NCI-H748 (cell line): ENCODE results near the gene KRT83.

ENCODE experiments used
- DNase-seq: peaks from one replicate; lab custom pipeline; 2025; ENCODE audit not compliant: unreplicated experiment; lab: John Stamatoyannopoulos, UW

The KRT83 gene

DNA sequence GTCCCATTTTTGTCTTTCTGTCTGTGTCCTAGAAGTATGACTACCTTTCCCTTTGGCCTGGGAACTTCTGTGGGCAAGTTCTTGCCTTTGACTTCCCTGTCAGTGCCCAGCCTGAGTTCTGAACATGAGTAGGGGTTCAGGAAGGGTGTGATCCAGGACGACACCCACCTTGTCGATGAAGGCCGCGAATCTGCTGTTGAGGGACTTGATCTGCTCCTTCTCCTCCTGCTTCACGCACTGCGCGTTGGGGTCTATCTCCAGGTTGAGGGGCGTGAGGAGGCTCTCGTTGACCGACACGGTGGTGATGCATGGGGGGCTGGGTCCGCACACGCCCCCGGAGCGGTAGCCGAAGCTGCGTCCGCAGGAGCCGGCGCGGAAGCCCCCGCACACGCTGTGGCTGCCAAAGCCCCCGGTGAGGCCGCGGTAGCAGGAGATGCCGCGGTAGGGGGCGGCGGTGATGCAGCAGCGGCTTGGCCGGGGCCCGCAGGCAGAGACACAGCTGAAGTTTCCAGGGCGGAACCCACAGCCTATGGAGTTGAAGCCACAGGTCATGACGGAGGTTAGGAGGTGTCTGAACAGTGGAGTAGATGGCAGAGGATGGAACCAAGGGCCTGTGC is at the start of gene KRT83:
Gene KRT83, minus strand, starts transcription at position 615 of the 617 bp plus-strand sequence. Its CDS starts 63 bp downstream, at position 552.
- DNase-seq: no peak

- DNase-seq: no peak
Observed at GRCh38 chr12:52369809-52370208, 48.6 kb upstream of the KRT83 start.

DNA sequence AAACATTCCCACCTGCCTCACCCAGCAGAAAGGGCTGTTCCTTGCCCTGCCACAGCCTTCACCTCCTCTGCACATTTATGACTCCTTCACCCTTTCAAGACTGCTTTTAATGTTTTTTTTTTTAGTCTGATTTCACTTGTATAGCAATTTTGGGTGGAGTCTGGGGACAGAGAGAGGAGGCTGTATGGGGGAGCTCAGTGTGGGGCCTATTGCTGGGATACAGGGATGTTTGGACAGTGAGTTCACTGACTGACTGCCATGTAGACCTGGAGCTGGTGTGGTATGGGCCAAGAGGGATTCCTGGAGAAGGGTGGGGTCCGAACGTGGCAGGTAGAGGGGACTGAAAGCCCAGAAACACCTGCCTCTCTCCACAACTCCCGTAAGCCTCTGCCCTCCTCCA is 48.0 kb upstream of the KRT83 start:
- DNase-seq: no peak

GRCh38 chr12:52368508-52368907 is 47.3 kb upstream of the KRT83 start:
- DNase-seq: no peak

DNA sequence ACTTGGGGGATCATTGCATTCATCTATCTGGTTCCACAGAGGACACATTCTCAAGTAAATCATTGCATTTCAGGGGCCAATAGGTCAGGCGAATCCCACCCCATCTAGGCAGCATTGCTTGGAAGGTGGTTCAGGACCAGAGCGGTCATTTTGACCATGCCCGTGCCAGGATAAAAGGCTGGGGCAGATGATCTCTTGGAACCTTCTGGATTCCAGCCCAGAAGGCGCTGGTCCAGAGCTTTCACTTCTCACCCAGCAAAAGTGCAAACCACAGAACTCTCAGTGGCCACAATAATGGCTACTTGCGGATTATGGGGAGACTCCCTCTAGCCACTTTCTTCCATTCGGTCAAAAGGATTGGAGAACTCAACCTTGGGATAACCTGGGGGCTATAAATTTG is 46.7 kb upstream of the KRT83 start:
- DNase-seq: no peak

DNA sequence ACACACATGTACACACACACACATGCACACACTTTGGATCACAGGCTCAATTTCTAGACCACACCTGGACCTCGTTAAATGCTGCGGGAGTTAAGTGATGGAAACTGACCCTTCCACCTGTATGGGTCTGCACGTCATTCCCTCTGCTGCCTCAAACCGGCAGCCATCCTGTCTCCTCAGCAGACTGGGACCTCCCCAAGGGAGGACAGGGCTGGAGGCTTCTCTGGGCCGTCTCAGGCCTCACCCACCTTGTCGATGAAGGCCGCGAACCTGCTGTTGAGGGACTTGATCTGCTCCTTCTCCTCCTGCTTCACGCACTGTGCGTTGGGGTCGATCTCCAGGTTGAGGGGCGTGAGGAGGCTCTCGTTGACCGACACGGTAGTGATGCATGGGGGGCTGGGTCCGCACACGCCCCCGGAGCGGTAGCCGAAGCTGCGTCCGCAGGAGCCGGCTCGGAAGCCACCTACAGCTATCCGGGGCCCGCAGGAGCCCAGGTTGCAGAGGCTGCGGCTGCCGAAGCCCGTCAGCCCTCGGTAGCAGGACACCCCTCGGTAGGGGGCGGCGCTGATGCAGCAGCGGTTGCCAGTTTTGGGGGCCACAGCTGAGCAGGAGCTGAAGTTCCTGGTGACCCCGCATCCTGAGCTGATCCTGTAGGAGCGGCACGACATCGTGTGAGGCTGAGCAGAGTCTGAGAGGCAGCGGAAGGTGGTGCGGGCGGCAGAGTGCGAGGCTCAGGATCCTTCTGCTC is 45.7 kb upstream of the KRT83 start, which contains the start of gene KRT85:
Gene KRT85, minus strand, starts transcription at position 744 of the 748 bp plus-strand sequence. Its CDS starts 76 bp downstream, at position 668.
- no peak for DNase-seq

GRCh38 chr12:52364901-52365489 is 43.8 kb upstream of the KRT83 start:
- no peak for DNase-seq

DNA sequence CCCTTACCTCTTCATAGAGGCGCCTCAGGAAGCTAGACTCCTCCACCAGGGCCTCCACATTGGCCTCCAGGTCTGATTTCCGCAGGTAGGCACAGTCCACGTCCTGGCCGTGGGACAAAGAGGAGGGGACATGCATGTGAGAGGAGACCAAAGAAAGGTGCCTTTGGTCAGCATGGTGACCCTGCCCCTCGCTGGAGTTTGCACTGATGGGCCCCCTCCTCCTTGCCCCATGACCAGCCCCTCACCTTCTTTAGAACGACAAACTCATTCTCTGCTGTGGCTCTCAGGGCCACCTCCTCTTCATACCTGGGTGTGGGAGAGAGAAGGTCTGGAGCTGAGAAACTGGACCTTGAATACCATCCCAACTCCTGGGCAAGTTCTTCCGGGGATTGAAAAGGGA is 42.9 kb upstream of the KRT83 start:
- DNase-seq: no peak

DNA sequence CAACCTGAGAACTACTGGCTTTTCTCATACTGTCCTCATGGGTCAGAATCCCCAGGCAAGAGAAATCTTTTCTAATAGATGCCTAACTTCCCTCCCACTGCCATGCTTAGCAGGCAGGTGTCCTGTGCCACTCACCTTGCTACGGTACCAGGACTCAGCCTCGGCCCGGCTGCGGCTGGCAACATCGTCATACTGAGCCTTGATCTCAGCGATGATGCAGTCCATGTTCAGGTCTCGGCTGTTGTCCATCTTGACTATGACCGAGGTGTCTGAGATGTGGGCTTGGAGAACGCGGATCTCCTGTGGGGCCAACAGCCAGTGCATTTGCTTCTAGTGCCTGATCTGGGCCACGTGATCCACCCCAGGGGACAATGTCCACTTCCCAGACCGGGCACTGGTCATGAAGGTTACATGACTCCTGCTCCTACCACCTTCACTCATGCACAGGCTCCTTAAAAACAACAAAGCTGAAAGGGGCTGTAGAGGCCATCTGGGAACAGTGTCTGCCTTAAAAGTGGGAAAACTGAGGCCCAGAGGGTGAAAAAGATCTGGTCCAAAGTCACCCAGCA is 42.0 kb upstream of the KRT83 start:
- no peak for DNase-seq

GRCh38 chr12:52362118-52362726 is 41.0 kb upstream of the KRT83 start:
- no peak for DNase-seq

GRCh38 chr12:52361553-52361952 is 40.4 kb upstream of the KRT83 start:
- DNase-seq: no peak

GRCh38 chr12:52360663-52361271 is 39.6 kb upstream of the KRT83 start:
- DNase-seq: no peak

DNA sequence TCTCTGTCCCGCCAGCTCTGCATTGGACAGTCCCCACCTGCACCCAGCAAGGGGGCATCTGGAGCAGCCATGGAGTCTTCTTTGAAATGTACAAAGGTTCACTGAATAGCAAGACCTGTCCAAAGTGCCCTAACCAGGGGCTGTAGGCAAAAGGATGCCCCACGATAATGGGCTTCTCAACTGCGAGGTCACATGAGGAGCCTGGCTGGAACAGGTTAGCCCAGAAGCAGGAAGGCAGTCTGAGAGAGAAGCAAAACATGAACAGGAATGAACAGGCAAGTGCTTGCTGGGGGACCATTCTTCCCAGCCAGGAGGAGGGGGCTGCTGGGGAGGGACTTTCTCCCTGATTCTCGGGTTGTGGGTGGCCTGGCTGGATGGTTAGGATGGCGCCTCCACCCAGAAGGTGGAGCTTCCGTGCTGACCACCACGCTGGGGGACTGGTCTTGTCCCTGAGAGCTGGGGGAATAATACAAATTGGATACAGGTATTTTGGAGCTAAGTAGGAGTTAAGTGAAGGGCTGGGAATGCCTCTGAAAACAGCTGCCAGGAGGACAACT is 39.0 kb upstream of the KRT83 start:
- DNase-seq: no peak

DNA sequence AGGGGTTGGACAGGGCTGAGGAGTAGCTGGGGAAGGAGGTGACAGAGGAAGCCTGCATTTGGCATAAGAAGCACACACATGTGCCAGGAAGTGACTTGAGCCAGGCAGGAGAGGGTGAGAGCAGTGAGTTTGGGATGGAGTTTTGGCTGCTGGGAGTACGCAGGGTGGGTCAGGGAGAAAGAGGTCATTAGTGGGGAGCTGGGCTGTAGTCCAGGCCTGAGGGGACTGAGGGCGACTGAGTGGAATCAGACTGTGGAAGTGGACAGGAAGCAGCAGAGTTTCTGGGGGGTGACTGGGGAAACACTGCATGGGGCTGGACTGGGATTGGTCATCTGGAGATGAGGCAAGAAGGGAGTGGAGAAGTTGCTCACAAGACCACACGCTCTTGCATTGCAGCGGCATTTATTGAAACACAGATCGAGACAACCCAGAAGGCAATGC is 38.4 kb upstream of the KRT83 start:
- DNase-seq: no peak

GRCh38 chr12:52358575-52359350 is 37.6 kb upstream of the KRT83 start:
- DNase-seq: no peak

DNA sequence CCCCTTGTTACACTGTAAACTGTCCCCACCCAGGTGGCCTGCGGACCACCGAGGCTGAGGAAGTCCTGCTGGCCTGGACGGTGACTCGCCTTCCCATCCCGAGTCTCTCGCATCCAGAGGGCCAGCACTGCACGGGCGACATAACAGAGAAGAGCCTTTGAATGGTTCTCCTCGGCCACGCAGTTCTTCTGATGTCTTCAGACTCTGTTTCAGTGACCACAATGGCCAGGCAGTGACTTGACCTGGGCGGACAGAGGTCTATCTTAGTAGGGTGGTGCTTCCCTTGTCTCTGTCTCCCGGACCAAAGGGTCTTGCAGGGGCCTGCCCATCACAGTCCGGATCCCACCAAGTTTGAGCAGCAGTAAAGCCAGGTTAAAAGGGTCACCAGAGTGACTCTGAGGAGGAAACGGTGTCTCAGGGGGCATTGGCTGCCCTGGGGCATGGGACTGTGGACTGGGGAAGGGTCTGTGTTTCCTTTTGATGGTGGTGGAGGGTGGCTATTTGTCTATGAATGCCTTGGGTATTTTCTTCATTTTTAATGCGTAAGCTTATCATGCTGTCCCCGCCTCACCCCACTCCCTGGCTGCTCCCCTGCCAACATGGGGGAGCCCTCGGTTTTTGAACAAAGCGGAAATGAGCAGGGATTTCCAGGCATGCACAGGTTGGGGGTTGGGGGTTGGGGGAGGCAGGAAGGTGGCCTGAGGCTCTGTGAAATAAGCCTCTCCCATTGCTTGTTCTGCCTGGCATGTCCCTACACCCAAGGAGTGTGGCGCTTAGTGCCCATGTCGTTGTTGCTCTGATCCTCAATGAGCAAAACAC is 35.8 kb upstream of the KRT83 start:
- no peak for DNase-seq

- no peak for DNase-seq
Observed at GRCh38 chr12:52356031-52356761, 35.0 kb upstream of the KRT83 start.

GRCh38 chr12:52355176-52355575 is 34.0 kb upstream of the KRT83 start:
- no peak for DNase-seq
